OCI-LY7 (cell line): Measurements from ENCODE around the gene FEZF2. TPM values are rescaled to one million over a fixed set of nuclear protein-coding genes. Genes with fewer than 3 reads are reported as not detected.

ENCODE experiments used
- BruUV-seq: library from RNA; stranded (reverse); fragments of 400-500 nt; replicated peaks from 2 replicates; lab custom pipeline; 2021; lab: Mats Ljungman, UMichigan
- CTCF ChIA-PET: fragments of 300-600 bp; sonication (Branson Sonifier 250); formaldehyde crosslinking; loops from one replicate; lab custom pipeline; 2022; ENCODE audit warnings: antibody characterized with exemption; ENCODE audit not compliant: unreplicated experiment; lab: Charles Lee
- POLR2A ChIA-PET: fragments of 300-600 bp; sonication (Branson Sonifier 250); formaldehyde crosslinking; loops from one replicate; lab custom pipeline; 2022; ENCODE audit warnings: antibody characterized with exemption; lab: Charles Lee
- DNase-seq: peaks from one replicate; pipeline ENCODE4 v3.0.0-alpha.2; 2015; ENCODE audit warnings: low spot score
- H2AFZ ChIP-seq: fragments of 200-600 bp; sonication (generic), shearing (Covaris generic); 2 replicates; pipeline ENCODE4 v1.6.1; 2014; ENCODE audit warnings: mild to moderate bottlenecking, antibody characterized with exemption, low read length, moderate library complexity
- H3K27ac ChIP-seq: fragments of 200-600 bp; sonication (generic); 2 replicates; pipeline ENCODE4 v1.5.1; 2014; ENCODE audit warnings: mixed run types, low read depth, mild to moderate bottlenecking, moderate library complexity, low read length, inconsistent platforms; ENCODE audit not compliant: poor library complexity, severe bottlenecking
- H3K36me3 ChIP-seq: fragments of 200-600 bp; sonication (generic); 2 replicates; pipeline ENCODE4 v1.6.1; 2014; ENCODE audit warnings: mild to moderate bottlenecking, antibody characterized with exemption, low read length, moderate library complexity, mixed read lengths; ENCODE audit not compliant: insufficient read depth
- H3K4me1 ChIP-seq: fragments of 200-600 bp; sonication (generic); 2 replicates; pipeline ENCODE4 v1.5.1; 2014; ENCODE audit warnings: mild to moderate bottlenecking, low read length; ENCODE audit not compliant: insufficient read depth, poor library complexity, severe bottlenecking
- H3K4me2 ChIP-seq: fragments of 200-600 bp; sonication (generic); 2 replicates; pipeline ENCODE4 v1.6.1; 2014; ENCODE audit warnings: mild to moderate bottlenecking, low read length
- H3K4me3 ChIP-seq: fragments of 200-600 bp; sonication (generic); 2 replicates; pipeline ENCODE4 v1.5.1; 2014; ENCODE audit warnings: mild to moderate bottlenecking, low read depth, low read length; ENCODE audit not compliant: poor library complexity, severe bottlenecking
- H3K79me2 ChIP-seq: fragments of 200-600 bp; sonication (generic); 2 replicates; pipeline ENCODE4 v1.6.1; 2016; ENCODE audit warnings: low read depth, mild to moderate bottlenecking, low read length, moderate library complexity, mixed read lengths; ENCODE audit not compliant: insufficient read depth
- H3K9me2 ChIP-seq: fragments of 200-600 bp; sonication (generic); 2 replicates; pipeline ENCODE4 v1.6.1; 2016; ENCODE audit warnings: mild to moderate bottlenecking, low read length, mixed read lengths; ENCODE audit not compliant: insufficient read depth
- H3K9me3 ChIP-seq: fragments of 200-600 bp; sonication (generic); 2 replicates; pipeline ENCODE4 v1.6.1; 2014; ENCODE audit warnings: mild to moderate bottlenecking, mixed run types, low read length, mixed read lengths
- H4K20me1 ChIP-seq: fragments of 200-600 bp; sonication (generic); 2 replicates; pipeline ENCODE4 v1.6.1; 2014; ENCODE audit warnings: mild to moderate bottlenecking, antibody characterized with exemption, low read length, moderate library complexity, mixed read lengths; ENCODE audit not compliant: insufficient read depth
- EZH2phosphoT487 ChIP-seq: fragments of 200-600 bp; sonication (generic); IDR thresholded peaks from 2 replicates; pipeline ENCODE4 v1.6.1; 2018; ENCODE audit warnings: low read depth, borderline replicate concordance, mild to moderate bottlenecking, mixed run types, antibody characterized with exemption, low read length, moderate library complexity, mixed read lengths
- intact Hi-C: fragments of 100-400 bp; cut with micrococcal nuclease; formaldehyde crosslinking; loops from one replicate; pipeline ENCODE4 v1.10.0; 2022; ENCODE audit not compliant: unreplicated experiment
- total RNA-seq, 2 experiments: library from RNA; depleted of rRNA in 1 of 2; stranded (reverse); fragments of >200 nt in 1 of 2; shearing (Covaris generic) in 1 of 2; gene quantifications; 2 replicates each; pipeline ENCODE4 v1.2.3, GENCODE V29; 2014 to 2022
- TF ChIP-seq, protein P1 (sequence below): fragments of 200-600 bp; sonication (generic); conservative IDR thresholded peaks from 2 replicates; pipeline ENCODE4 v1.5.1; 2014; ENCODE audit warnings: mild to moderate bottlenecking, antibody characterized with exemption, low read length, moderate library complexity, mixed read lengths

FEZF2 gene
- total RNA-seq, 2 experiments from 2014 or later = not detected

- BruUV-seq = no TSS peak
- POLR2A ChIA-PET = no interaction called here
- TF ChIP-seq, protein P1, sequence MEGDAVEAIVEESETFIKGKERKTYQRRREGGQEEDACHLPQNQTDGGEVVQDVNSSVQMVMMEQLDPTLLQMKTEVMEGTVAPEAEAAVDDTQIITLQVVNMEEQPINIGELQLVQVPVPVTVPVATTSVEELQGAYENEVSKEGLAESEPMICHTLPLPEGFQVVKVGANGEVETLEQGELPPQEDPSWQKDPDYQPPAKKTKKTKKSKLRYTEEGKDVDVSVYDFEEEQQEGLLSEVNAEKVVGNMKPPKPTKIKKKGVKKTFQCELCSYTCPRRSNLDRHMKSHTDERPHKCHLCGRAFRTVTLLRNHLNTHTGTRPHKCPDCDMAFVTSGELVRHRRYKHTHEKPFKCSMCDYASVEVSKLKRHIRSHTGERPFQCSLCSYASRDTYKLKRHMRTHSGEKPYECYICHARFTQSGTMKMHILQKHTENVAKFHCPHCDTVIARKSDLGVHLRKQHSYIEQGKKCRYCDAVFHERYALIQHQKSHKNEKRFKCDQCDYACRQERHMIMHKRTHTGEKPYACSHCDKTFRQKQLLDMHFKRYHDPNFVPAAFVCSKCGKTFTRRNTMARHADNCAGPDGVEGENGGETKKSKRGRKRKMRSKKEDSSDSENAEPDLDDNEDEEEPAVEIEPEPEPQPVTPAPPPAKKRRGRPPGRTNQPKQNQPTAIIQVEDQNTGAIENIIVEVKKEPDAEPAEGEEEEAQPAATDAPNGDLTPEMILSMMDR = no peak
- no peak for TF ChIP-seq EZH2phosphoT487
- intact Hi-C loops = no loop called here
- CTCF ChIA-PET = no interaction called here
- Histone ChIP-seq H3K4me1 (no peaks in the 10 kb centered on the region), H4K20me1 (no peaks in the 10 kb centered on the region), H3K4me2 (no peak overlapping the region), H3K4me3 (no peak overlapping the region), H3K36me3 (no peaks in the 10 kb centered on the region), H3K9me3 (no peaks in the 10 kb centered on the region), H3K9me2 (no peaks in the 10 kb centered on the region), H2AFZ (no peak overlapping the region), H3K27ac (no peak overlapping the region), H3K79me2 (no peaks in the 10 kb centered on the region)
- DNase-seq = no peak
Observed at GRCh38 chr3:62375655-62376453, 2.5 kb upstream of the FEZF2 start.

GRCh38 chr3:62374341-62375218, 1.2 kb upstream of the FEZF2 start:
- H3K79me2 ChIP-seq = no peaks in the 10 kb centered on the region
- H3K4me3 ChIP-seq = no peak overlapping the region
- intact Hi-C loops = no loop called here
- ChIA-PET CTCF (no interaction called here), POLR2A (no interaction called here)
- H2AFZ ChIP-seq = no peak overlapping the region
- H4K20me1 ChIP-seq = no peaks in the 10 kb centered on the region
- H3K4me1 ChIP-seq = no peaks in the 10 kb centered on the region
- H3K36me3 ChIP-seq = no peaks in the 10 kb centered on the region
- H3K4me2 ChIP-seq = no peak overlapping the region
- DNase-seq = no peak
- TF ChIP-seq, protein P1 = no peak
- no peak for TF ChIP-seq EZH2phosphoT487
- no peak overlapping the region for H3K27ac ChIP-seq
- no peaks in the 10 kb centered on the region for H3K9me2 ChIP-seq
- BruUV-seq = no TSS peak
- no peaks in the 10 kb centered on the region for H3K9me3 ChIP-seq
